HUES6 (cell line): ENCODE measurements around the gene ZNF365.

Source experiments
- H3K27ac ChIP-seq: 2 replicates; pipeline ENCODE4 v1.7.0; 2013; ENCODE audit warnings: low read depth, mild to moderate bottlenecking, low read length, inconsistent platforms
- H3K27me3 ChIP-seq: 2 replicates; pipeline ENCODE4 v1.6.1; 2013; ENCODE audit warnings: low read length; ENCODE audit not compliant: control insufficient read depth, insufficient read depth
- H3K36me3 ChIP-seq: 2 replicates; pipeline ENCODE4 v1.6.1; 2013; ENCODE audit warnings: low read length; ENCODE audit not compliant: control insufficient read depth, insufficient read depth
- H3K4me1 ChIP-seq: 2 replicates; pipeline ENCODE4 v1.6.1; 2013; ENCODE audit warnings: low read length; ENCODE audit not compliant: control insufficient read depth, insufficient read depth
- H3K4me3 ChIP-seq: 2 replicates; pipeline ENCODE4 v1.5.1; 2013; ENCODE audit warnings: low read depth, low read length
- H3K9ac ChIP-seq: one replicate; pipeline ENCODE4 v1.6.1; 2013; ENCODE audit warnings: mild to moderate bottlenecking, low read length
- H3K9me3 ChIP-seq: 2 replicates; pipeline ENCODE4 v1.6.1; 2013; ENCODE audit warnings: low read depth, low read length; ENCODE audit not compliant: control insufficient read depth, insufficient read depth

Gene ZNF365, protein sequence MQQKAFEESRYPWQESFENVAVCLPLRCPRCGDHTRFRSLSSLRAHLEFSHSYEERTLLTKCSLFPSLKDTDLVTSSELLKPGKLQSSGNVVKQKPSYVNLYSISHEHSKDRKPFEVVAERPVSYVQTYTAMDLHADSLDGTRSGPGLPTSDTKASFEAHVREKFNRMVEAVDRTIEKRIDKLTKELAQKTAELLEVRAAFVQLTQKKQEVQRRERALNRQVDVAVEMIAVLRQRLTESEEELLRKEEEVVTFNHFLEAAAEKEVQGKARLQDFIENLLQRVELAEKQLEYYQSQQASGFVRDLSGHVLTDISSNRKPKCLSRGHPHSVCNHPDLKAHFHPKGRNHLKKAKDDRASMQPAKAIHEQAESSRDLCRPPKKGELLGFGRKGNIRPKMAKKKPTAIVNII

GRCh38 chr10:62373995-62374861, at the start of gene ZNF365:
Gene ZNF365, plus strand, starts transcription at chr10:62374369. Its CDS starts 1,825 bp downstream, at chr10:62376194.
- Histone ChIP-seq H3K4me1 (0 out of 2 replicates have a peak, but pooled peaks cover 3% of the 10 kb centered on the region), H3K36me3 (no peaks in the 10 kb centered on the region), H3K9ac (no peak within 1 kb of the TSS), H3K4me3 (peak within 1 kb of the TSS; percentile 59), H3K27ac (no peak within 1 kb of the TSS), H3K27me3 (peaks cover 44% of the 10 kb centered on the region), H3K9me3 (no peaks in the 10 kb centered on the region)

DNA sequence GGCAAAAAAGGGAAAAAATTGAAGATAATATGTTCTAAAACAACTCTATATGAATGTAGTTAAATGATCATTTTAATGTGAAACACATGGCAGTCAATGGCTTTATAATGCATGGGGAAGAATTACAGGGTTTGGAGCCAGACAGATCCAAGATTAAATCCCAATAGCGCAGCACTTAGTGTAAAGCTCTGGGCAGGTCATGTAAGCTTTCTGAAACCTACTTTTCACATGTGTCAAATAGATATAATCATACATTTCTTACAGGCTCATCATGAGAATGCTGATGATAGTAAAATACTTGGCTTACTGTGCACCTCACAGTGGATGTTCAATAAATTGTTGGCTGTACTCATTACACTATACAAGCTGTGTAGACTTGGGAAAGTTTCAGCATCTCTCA, 48.0 kb upstream of the ZNF365 start:
- H3K27ac ChIP-seq: no peak overlapping the region
- H3K4me1 ChIP-seq: no peaks in the 10 kb centered on the region
- H3K27me3 ChIP-seq: no peaks in the 10 kb centered on the region
- no peak overlapping the region for H3K4me3 ChIP-seq
- H3K9ac ChIP-seq: no peak overlapping the region
- H3K9me3 ChIP-seq: no peaks in the 10 kb centered on the region
- H3K36me3 ChIP-seq: no peaks in the 10 kb centered on the region

DNA sequence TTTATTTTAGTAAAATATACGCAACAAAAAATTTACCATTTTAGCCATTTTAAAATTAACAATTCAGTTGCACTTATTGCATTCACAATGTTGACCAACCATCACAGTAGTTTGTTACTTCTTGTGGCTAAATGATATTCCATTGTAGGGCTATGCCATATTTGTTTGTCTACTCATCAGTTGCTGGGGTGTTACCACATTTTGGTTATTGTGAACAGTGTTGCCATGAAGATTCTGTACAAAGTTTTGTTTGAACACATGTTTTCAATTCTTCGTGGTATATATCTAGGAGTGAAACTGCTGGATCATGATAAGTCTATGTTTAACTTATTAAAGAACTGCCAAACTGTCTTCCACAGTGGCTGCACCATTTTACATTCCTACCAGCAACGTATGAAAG, 46.3 kb upstream of the ZNF365 start:
- Histone ChIP-seq H3K27me3 (no peaks in the 10 kb centered on the region), H3K4me3 (no peak overlapping the region), H3K9me3 (peaks cover 6% of the 10 kb centered on the region; the same call in 1 of the 2 replicates), H3K4me1 (no peaks in the 10 kb centered on the region), H3K9ac (no peak overlapping the region), H3K27ac (no peak overlapping the region), H3K36me3 (no peaks in the 10 kb centered on the region)

DNA sequence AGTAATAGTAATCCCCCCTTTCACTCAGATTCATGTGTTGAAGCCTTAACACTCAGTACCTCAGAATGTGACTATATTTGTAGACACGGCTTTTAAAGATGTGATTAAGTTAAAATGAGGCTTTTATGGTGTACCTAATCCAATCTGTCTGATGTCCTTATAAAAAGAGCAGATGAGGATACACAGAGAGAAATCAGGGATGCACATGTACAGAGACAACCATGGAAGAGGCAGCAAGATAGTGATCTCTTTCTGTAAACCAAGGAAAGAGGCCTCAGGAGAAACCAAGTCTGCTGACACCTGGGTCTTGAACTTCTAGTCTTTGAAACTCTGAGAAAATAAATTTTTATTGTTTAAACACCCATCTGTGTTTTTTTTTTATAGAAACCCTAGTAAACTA, 44.0 kb upstream of the ZNF365 start:
- H3K9me3 ChIP-seq: peaks cover 6% of the 10 kb centered on the region; the same call in 1 of the 2 replicates
- H3K27ac ChIP-seq: no peak overlapping the region
- no peaks in the 10 kb centered on the region for H3K36me3 ChIP-seq
- H3K4me1 ChIP-seq: no peaks in the 10 kb centered on the region
- H3K27me3 ChIP-seq: no peaks in the 10 kb centered on the region
- H3K4me3 ChIP-seq: no peak overlapping the region
- no peak overlapping the region for H3K9ac ChIP-seq

DNA sequence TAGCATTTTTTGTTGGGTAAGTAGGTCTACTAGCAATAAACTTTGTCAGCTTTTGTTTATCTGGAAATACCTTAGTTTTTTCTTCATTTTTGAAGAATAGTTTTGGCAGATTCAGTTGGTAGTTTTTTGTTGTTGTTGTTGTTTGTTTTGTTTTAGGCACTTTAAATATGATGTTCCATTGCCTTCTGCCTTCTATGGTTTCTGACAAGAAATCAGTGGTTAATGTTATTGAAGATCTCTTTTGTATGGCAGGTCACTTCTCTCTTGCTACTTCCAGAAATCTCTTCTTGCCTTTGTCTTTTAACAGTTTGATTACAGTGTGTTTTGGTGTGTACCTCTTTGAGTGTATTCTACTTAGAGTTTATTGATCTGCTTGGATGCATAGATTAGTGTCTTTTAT, 41.8 kb upstream of the ZNF365 start:
- Histone ChIP-seq H3K4me1 (no peaks in the 10 kb centered on the region), H3K36me3 (no peaks in the 10 kb centered on the region), H3K9me3 (peaks cover 13% of the 10 kb centered on the region), H3K27me3 (no peaks in the 10 kb centered on the region), H3K9ac (no peak overlapping the region), H3K27ac (no peak overlapping the region), H3K4me3 (no peak overlapping the region)

- Histone ChIP-seq H3K9me3 (peaks cover 17% of the 10 kb centered on the region), H3K4me3 (no peak overlapping the region), H3K36me3 (no peaks in the 10 kb centered on the region), H3K27me3 (no peaks in the 10 kb centered on the region), H3K4me1 (no peaks in the 10 kb centered on the region), H3K27ac (no peak overlapping the region), H3K9ac (no peak overlapping the region)
Observed at GRCh38 chr10:62333135-62333889, 40.9 kb upstream of the ZNF365 start.

DNA sequence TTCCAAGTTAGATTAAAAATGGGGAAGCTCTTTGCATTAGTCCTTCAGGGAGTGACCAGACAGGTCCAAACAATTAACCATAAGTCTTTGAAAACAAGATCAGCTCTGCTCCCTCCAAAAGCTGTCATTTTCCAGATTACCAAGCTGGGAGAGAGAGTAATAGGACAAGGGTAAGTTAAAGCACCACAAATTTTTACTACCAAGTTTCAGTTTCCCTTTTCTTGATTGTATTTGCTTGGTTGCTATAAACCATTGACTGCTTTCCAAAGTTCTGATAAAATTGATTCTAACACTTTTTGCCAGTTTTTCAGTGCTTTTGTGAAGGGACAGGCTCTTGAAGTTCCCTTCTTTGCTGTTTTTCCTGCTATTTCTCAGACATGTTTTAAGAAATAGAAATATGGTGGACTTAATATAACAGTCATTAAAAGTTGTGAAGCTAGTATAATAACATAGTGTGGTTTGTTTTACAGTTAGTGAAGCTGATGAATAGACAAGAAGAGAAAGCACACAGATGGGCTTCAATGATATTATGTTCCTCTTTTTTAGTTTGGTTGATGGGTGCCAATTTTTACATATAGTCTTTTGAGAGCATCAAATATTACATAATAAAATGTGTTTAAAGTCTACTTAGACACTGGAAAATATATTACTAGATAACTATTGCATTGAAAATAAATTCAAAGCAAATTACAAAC, 40.0 kb upstream of the ZNF365 start:
- no peak overlapping the region for H3K4me3 ChIP-seq
- H3K36me3 ChIP-seq: no peaks in the 10 kb centered on the region
- peaks cover 21% of the 10 kb centered on the region for H3K9me3 ChIP-seq
- no peak overlapping the region for H3K9ac ChIP-seq
- no peaks in the 10 kb centered on the region for H3K4me1 ChIP-seq
- H3K27me3 ChIP-seq: no peaks in the 10 kb centered on the region
- no peak overlapping the region for H3K27ac ChIP-seq

- Histone ChIP-seq H3K27me3 (no peaks in the 10 kb centered on the region), H3K9me3 (peaks cover 29% of the 10 kb centered on the region), H3K4me1 (no peaks in the 10 kb centered on the region), H3K36me3 (no peaks in the 10 kb centered on the region), H3K4me3 (no peak overlapping the region), H3K9ac (no peak overlapping the region), H3K27ac (no peak overlapping the region)
Observed at GRCh38 chr10:62335326-62335725, 38.8 kb upstream of the ZNF365 start.

DNA sequence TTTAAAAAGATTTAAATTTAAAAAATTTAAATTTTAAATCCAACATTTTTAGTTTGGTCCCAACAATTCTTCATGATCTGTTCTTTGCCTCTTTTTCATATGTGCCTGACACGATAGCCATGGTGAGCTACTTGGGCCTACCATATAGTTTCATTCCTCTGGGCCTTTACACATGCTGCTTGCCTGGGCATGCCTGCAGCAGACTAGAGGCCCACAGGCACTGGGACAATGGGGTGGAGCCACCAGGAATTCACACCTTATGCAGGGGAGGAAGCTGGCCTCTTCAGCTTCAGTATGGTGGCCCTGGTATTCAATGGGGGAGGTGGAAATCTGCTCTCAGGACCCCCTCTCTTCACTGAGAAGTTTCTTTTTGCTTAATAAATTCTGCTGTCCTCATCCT, 37.8 kb upstream of the ZNF365 start:
- Histone ChIP-seq H3K36me3 (no peaks in the 10 kb centered on the region), H3K4me1 (no peaks in the 10 kb centered on the region), H3K27me3 (no peaks in the 10 kb centered on the region), H3K4me3 (no peak overlapping the region), H3K9ac (no peak overlapping the region), H3K27ac (no peak overlapping the region), H3K9me3 (peaks cover 37% of the 10 kb centered on the region)

DNA sequence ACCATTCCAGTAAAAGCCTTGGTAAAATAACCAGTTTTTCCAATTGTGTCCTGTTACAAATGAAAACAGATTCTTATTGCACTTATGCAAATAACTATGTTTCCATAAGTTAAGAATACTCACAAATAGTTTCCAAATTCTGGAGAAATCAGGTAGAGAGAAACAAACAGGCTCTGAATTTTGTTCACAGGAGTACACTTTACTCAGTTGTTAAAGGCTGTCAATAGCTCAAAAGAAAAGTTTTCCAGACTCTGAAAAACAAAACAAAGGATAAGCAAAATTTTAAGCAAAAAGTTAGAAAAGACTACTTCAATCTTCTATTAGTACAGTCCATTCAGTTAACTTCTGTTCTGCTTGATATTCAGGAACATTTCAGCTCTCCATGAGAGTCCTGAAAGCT, 32.8 kb upstream of the ZNF365 start:
- no peak overlapping the region for H3K27ac ChIP-seq
- no peak overlapping the region for H3K9ac ChIP-seq
- no peak overlapping the region for H3K4me3 ChIP-seq
- H3K27me3 ChIP-seq: no peaks in the 10 kb centered on the region
- H3K9me3 ChIP-seq: peaks cover 63% of the 10 kb centered on the region
- H3K4me1 ChIP-seq: no peaks in the 10 kb centered on the region
- H3K36me3 ChIP-seq: no peaks in the 10 kb centered on the region
